Stimulated activated CD4-positive, alpha-beta T cell treated with anti-CD3 and anti-CD28 coated beads, Interleukin-12 subunit alpha, Interleukin-12 subunit beta, amount 100 ng/mL, for 4 hours (primary cell): ENCODE results near the gene SZRD1.
"Not testable (repeated sequence)": the region's sequence is repeated elsewhere in the genome, so short reads cannot be mapped to it uniquely, and the experiment has no call there.

Experiments
- DNase-seq: peaks from one replicate; pipeline ENCODE4 v3.0.0-alpha.2; 2020

Gene SZRD1

GRCh38 chr1:16366722-16367257, at the start of gene SZRD1:
SZRD1 (plus strand) TSS chr1:16367242; CDS start chr1:16367258, 16 bp downstream.
- DNase-seq, result peak; percentile 89

- no peak for DNase-seq
These were observed 48.5 kb upstream of the SZRD1 start for GRCh38 chr1:16318555-16318954.

- no peak for DNase-seq
These were observed 45.7 kb upstream of the SZRD1 start for GRCh38 chr1:16321176-16321867.

- no peak for DNase-seq
These were observed 42.6 kb upstream of the SZRD1 start for GRCh38 chr1:16324456-16324890.

- no peak for DNase-seq
These were observed 40.1 kb upstream of the SZRD1 start for GRCh38 chr1:16326833-16327404.

- DNase-seq, result no peak
These were observed 32.2 kb upstream of the SZRD1 start for GRCh38 chr1:16334655-16335340.

- no peak for DNase-seq
These were observed 28.1 kb upstream of the SZRD1 start for GRCh38 chr1:16338961-16339360.

- no peak for DNase-seq
These were observed 26.4 kb upstream of the SZRD1 start for GRCh38 chr1:16340673-16341072.

- DNase-seq, result no peak
These were observed 24.5 kb upstream of the SZRD1 start for GRCh38 chr1:16342331-16343062.

- not testable (repeated sequence) for DNase-seq
These were observed 23.8 kb upstream of the SZRD1 start for GRCh38 chr1:16343276-16343675.

- no peak for DNase-seq
These were observed 18.4 kb upstream of the SZRD1 start for GRCh38 chr1:16348414-16349182.

GRCh38 chr1:16349847-16350406, 17.1 kb upstream of the SZRD1 start:
- DNase-seq, result no peak

GRCh38 chr1:16351456-16351993, 15.5 kb upstream of the SZRD1 start:
- DNase-seq, result no peak

- peak; percentile 88 for DNase-seq
These were observed 14.8 kb upstream of the SZRD1 start, which contains the start of gene FBXO42 for GRCh38 chr1:16351994-16352841. FBXO42 (minus strand) TSS chr1:16352480; CDS start chr1:16315418, 37,062 bp downstream.

- DNase-seq, result no peak
These were observed 14.1 kb upstream of the SZRD1 start for GRCh38 chr1:16352842-16353535.

GRCh38 chr1:16354619-16355018, 12.4 kb upstream of the SZRD1 start:
- no peak for DNase-seq

- no peak for DNase-seq
These were observed 10.2 kb upstream of the SZRD1 start for GRCh38 chr1:16356867-16357266.

- not testable (repeated sequence) for DNase-seq
These were observed 1.9 kb upstream of the SZRD1 start for GRCh38 chr1:16365146-16365498.

- DNase-seq, result peak; percentile 82
These were observed 371 bp downstream of the SZRD1 start for GRCh38 chr1:16367258-16367967.
